Measurements from ENCODE around the gene PROZ. TPM values are rescaled to one million over a fixed set of nuclear protein-coding genes. Genes with fewer than 3 reads are reported as not detected.

Gene PROZ
- total and polyA plus RNA-seq, 4 donors = not detected

DNA sequence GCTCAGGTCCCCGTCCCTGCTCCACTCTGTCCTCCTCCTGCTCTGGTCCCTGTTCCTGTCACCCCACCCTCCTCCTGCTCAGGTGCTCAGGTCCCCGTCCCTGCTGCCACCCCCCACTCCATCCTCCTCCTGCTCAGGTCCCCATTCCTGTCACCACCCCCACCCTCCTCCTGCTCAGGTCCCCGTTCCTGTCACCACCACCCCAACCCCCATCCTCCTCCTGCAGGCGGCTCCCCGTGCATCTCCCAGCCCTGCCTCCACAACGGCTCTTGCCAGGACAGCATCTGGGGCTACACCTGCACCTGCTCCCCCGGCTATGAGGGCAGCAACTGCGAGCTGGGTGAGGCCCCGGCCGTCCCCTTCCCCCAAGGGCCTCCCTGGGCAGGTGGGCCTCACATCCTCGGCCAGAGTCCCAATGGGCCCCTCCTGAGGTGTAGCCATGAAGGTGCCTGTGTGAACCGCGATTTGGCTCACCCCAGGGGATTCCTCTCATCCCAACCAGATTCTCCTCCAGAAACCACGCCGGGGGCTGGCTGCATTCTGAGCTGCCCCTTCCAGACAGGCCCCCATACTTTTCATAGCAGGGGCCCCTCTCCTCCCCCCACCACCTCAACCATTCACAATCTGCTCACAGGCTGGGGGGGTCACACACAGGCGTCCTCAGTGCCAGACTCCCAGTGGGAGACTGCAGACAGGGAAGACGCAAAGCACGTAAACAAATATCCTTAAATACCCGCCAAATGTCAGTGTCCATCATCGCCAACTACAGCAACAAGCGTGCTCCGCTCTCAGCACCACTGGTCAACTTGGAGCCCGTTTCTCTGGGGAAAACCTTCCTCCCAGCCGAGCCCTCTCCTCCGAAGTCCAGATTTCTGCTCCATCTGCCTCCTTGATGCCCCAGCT, 4.6 kb downstream of the PROZ start:
- WGBS, 2 donors = 28 to 50% methylated on average over 25 of the region's 25 CpGs
- H3K4me1 ChIP-seq (ENCODE audit: control insufficient read depth in 5 of 5, insufficient read depth in 5 of 5, low read length in 5 of 5) = peaks cover 0 to 7% (median 0%) of the 10 kb centered on the region in 5 donors
- DNase-seq = peak in 1 of 3 donors; percentile 25
- H3K9me3 ChIP-seq (ENCODE audit: control insufficient read depth in 4 of 4, insufficient read depth in 3 of 4, low read length in 3 of 4) = peaks cover 0 to 4% (median 0%) of the 10 kb centered on the region in 4 donors
- TF ChIP-seq, protein P1, sequence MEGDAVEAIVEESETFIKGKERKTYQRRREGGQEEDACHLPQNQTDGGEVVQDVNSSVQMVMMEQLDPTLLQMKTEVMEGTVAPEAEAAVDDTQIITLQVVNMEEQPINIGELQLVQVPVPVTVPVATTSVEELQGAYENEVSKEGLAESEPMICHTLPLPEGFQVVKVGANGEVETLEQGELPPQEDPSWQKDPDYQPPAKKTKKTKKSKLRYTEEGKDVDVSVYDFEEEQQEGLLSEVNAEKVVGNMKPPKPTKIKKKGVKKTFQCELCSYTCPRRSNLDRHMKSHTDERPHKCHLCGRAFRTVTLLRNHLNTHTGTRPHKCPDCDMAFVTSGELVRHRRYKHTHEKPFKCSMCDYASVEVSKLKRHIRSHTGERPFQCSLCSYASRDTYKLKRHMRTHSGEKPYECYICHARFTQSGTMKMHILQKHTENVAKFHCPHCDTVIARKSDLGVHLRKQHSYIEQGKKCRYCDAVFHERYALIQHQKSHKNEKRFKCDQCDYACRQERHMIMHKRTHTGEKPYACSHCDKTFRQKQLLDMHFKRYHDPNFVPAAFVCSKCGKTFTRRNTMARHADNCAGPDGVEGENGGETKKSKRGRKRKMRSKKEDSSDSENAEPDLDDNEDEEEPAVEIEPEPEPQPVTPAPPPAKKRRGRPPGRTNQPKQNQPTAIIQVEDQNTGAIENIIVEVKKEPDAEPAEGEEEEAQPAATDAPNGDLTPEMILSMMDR (IDR thresholded peaks at IDR 0.05; ENCODE audit: control extremely low read depth, extremely low read depth) = no peak
- H3K36me3 ChIP-seq (ENCODE audit: control insufficient read depth in 4 of 4, insufficient read depth in 4 of 4, low read length in 4 of 4) = peaks cover 0 to 3% (median 1%) of the 10 kb centered on the region in 4 donors
- H3K9ac ChIP-seq (ENCODE audit: insufficient read depth in 1 of 2, low read length in 2 of 2) = no peak overlapping the region
- no peak overlapping the region for H3K4me3 ChIP-seq
- H3K27me3 ChIP-seq (ENCODE audit: control insufficient read depth in 3 of 3, insufficient read depth in 3 of 3, low read length in 2 of 3) = peaks cover 0 to 18% (median 0%) of the 10 kb centered on the region in 3 donors
- ATAC-seq (ENCODE audit: insufficient read depth, low FRiP score) = no peak
- no peak overlapping the region for H3K27ac ChIP-seq (ENCODE audit: low read depth in 1 of 2, low read length in 1 of 2)

DNA sequence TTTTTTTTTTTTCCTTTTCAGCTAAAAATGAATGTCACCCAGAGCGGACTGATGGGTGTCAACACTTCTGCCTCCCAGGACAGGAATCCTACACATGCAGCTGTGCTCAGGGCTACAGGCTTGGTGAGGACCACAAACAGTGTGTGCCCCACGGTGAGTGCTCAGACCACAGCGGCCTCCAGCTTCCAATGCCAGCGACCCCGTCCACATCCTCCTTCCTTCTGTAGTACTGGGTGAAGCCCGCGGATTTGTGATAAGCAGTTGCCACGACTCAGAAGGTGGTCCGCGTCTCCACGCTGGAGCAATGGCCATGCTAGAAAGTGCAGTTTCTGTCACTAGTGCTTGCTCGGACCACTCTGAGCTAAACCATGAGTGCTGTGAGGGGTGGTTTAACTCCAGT, 6.0 kb downstream of the PROZ start:
- H3K36me3 ChIP-seq (ENCODE audit: control insufficient read depth in 4 of 4, insufficient read depth in 4 of 4, low read length in 4 of 4) = peaks cover 0 to 7% (median 2%) of the 10 kb centered on the region in 4 donors
- no peak for DNase-seq
- no peak overlapping the region for H3K9ac ChIP-seq (ENCODE audit: insufficient read depth in 1 of 2, low read length in 2 of 2)
- H3K27ac ChIP-seq (ENCODE audit: low read depth in 1 of 2, low read length in 1 of 2) = no peak overlapping the region
- WGBS, 2 donors = 58 to 85% methylated on average over 12 of the region's 12 CpGs
- no peak overlapping the region for H3K4me3 ChIP-seq
- TF ChIP-seq, protein P1 (IDR thresholded peaks at IDR 0.05; ENCODE audit: control extremely low read depth, extremely low read depth) = no peak
- ATAC-seq (ENCODE audit: insufficient read depth, low FRiP score) = no peak
- H3K9me3 ChIP-seq (ENCODE audit: control insufficient read depth in 4 of 4, insufficient read depth in 3 of 4, low read length in 3 of 4) = peaks cover 0 to 4% (median 1%) of the 10 kb centered on the region in 4 donors
- peaks cover 0 to 7% (median 0%) of the 10 kb centered on the region in 5 donors for H3K4me1 ChIP-seq (ENCODE audit: control insufficient read depth in 5 of 5, insufficient read depth in 5 of 5, low read length in 5 of 5)
- peaks cover 0 to 18% (median 0%) of the 10 kb centered on the region in 3 donors for H3K27me3 ChIP-seq (ENCODE audit: control insufficient read depth in 3 of 3, insufficient read depth in 3 of 3, low read length in 2 of 3)

DNA sequence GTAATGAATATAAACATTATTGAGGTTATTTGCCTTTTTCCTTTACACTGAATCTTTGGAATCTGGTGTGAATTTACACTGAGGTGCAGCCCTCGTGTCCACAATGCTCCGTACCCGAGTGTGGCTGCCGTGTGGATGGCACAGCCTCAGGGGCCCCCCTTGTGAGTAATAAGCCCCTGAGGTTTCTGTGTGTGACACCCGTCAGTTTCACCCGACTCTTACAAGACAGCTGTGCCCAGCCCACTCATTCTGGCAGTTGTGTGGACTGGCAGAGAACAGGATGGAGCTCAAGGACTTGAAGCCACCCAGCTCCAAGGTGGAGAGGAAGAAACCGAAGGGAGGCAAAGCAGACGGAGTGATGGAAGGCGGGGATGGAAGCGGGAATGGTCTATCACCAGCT, 7.8 kb downstream of the PROZ start:
- Histone ChIP-seq H3K27me3 (ENCODE audit: control insufficient read depth in 3 of 3, insufficient read depth in 3 of 3, low read length in 2 of 3) (peaks cover 0 to 13% (median 0%) of the 10 kb centered on the region in 3 donors), H3K9me3 (ENCODE audit: control insufficient read depth in 4 of 4, insufficient read depth in 3 of 4, low read length in 3 of 4) (peaks cover 0 to 4% (median 1%) of the 10 kb centered on the region in 4 donors), H3K9ac (ENCODE audit: insufficient read depth in 1 of 2, low read length in 2 of 2) (no peak overlapping the region), H3K36me3 (ENCODE audit: control insufficient read depth in 4 of 4, insufficient read depth in 4 of 4, low read length in 4 of 4) (peaks cover 0 to 9% (median 3%) of the 10 kb centered on the region in 4 donors), H3K4me3 (no peak overlapping the region), H3K27ac (ENCODE audit: low read depth in 1 of 2, low read length in 1 of 2) (no peak overlapping the region), H3K4me1 (ENCODE audit: control insufficient read depth in 5 of 5, insufficient read depth in 5 of 5, low read length in 5 of 5) (peaks cover 0 to 7% (median 0%) of the 10 kb centered on the region in 5 donors)
- TF ChIP-seq, protein P1 (IDR thresholded peaks at IDR 0.05; ENCODE audit: control extremely low read depth, extremely low read depth) = no peak
- ATAC-seq (ENCODE audit: insufficient read depth, low FRiP score) (no peak), DNase-seq (no peak)
- 89 to 90% methylated on average over 10 of the region's 10 CpGs for WGBS, 2 donors

Data from lung (tissue), 12 donors.